ENCODE data around the gene TSPAN9.

Gene TSPAN9

DNA sequence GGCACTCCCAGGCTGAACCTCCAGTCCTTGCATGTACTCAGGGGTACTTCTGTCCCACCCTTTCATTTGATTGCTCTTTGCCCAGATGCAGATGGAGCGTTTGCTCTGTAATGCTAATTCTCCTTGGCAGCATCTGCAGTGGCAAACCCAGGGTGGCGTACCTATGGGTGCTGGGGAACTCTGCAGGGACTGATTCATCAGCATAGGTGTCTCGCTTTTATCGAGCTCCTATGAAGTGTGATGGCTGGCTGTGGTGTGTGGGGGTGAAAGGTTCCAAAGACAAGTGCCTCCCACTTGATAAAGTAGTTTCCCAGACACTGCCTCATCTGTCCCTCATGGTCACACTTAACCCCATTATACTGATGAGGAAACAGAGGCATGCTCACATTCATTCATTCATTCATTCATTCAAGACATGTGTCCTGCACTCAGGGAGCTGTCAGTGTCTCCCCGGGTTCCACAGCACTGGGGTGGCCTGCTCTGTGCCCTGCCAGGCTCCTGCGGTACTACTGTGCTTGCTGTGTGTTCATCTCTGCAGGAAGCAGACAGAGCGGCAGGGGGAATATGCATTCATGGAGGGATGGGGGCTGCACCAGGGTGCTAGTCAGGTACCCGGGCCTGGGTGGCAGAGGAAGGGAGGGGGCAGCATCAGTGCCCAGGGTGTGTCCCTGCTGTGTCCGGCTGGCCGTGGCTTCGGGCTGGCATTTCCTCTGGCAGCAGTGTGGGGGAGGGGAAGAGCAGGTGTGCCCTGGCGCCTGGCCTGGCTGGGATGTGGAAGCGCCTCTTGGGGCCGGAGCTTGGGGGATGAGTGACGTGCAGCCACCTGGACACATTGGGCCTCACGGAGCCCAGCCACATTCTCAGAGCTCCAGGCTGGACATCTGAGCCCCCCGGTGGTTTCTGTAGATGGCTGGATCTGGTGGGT is 110.9 kb downstream of the TSPAN9 start:
- H3K27me3 ChIP-seq (ENCODE audit: low read depth), result no peaks in the 10 kb centered on the region
- H3K4me3 ChIP-seq, result no peak overlapping the region
- H3K4me1 ChIP-seq, result no peaks in the 10 kb centered on the region
- no peak for DNase-seq (ENCODE audit: low spot score in 2 of 2)
- in situ Hi-C loops (cut with MboI; ENCODE audit: low sequenced_read_pairs), result no loop called here
- no peaks in the 10 kb centered on the region for H3K36me3 ChIP-seq (replicated peaks)
- no peaks in the 10 kb centered on the region for H3K9me3 ChIP-seq

- Histone ChIP-seq H3K27me3 (ENCODE audit: low read depth) (no peaks in the 10 kb centered on the region), H3K36me3 (replicated peaks) (no peaks in the 10 kb centered on the region), H3K4me3 (no peak overlapping the region), H3K4me1 (no peaks in the 10 kb centered on the region), H3K9me3 (no peaks in the 10 kb centered on the region)
- DNase-seq (ENCODE audit: low spot score in 2 of 2), result no peak
- in situ Hi-C loops (cut with MboI; ENCODE audit: low sequenced_read_pairs), result no loop called here
Measured at GRCh38 chr12:3189282-3189681, 112.1 kb downstream of the TSPAN9 start.

- in situ Hi-C loops (cut with MboI; ENCODE audit: low sequenced_read_pairs), result no loop called here
- no peak for DNase-seq (ENCODE audit: low spot score in 2 of 2)
- Histone ChIP-seq H3K36me3 (replicated peaks) (no peaks in the 10 kb centered on the region), H3K4me3 (no peak overlapping the region), H3K9me3 (no peaks in the 10 kb centered on the region), H3K4me1 (no peaks in the 10 kb centered on the region), H3K27me3 (ENCODE audit: low read depth) (no peaks in the 10 kb centered on the region)
Measured at GRCh38 chr12:3190101-3190500, 112.9 kb downstream of the TSPAN9 start.

DNA sequence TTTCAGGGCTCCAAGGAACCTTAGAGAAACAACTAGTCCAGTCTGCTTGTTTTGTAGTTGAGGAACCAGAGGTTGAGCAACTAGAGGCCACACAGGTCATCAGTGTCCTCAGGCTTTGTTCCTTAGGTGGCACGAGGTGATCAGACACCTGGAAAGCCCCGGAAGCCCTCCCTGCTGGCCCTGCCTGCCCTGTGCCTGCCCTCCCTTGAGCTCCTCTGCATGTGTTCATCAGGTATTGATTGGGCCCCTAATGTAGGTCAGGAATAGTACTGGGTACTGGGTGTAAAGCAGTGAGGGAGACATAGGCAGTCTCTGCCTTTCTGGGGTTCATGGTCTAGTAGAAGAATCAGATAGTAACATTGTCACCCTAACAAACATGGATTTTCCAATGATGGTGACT is 114.3 kb downstream of the TSPAN9 start:
- in situ Hi-C loops (cut with MboI; ENCODE audit: low sequenced_read_pairs), result no loop called here
- Histone ChIP-seq H3K9me3 (no peaks in the 10 kb centered on the region), H3K36me3 (replicated peaks) (no peaks in the 10 kb centered on the region), H3K4me3 (no peak overlapping the region), H3K4me1 (no peaks in the 10 kb centered on the region), H3K27me3 (ENCODE audit: low read depth) (no peaks in the 10 kb centered on the region)
- DNase-seq (ENCODE audit: low spot score in 2 of 2), result no peak

DNA sequence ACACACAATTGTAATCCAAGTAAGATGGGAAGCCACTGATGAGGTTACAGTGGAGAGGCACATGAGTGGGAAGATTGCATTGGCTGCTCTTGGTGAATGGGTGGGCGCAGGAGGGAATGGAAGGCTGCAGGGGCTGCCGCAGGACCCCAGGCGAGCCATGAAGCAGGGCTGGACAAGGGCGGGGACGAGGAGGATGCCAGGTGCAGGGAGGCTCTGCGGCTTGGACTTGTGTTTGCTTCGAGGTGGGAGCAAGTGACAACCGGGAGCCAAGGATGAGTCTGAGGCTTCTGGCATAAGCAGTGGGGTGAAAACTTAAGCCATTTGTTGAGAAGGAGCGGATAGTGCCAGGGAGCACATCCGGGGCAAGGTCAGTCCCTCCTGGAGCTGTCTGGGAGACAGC is 115.0 kb downstream of the TSPAN9 start:
- H3K9me3 ChIP-seq, result no peaks in the 10 kb centered on the region
- H3K27me3 ChIP-seq (ENCODE audit: low read depth), result no peaks in the 10 kb centered on the region
- H3K36me3 ChIP-seq (replicated peaks), result no peaks in the 10 kb centered on the region
- in situ Hi-C loops (cut with MboI; ENCODE audit: low sequenced_read_pairs), result no loop called here
- no peak for DNase-seq (ENCODE audit: low spot score in 2 of 2)
- no peak overlapping the region for H3K4me3 ChIP-seq
- no peaks in the 10 kb centered on the region for H3K4me1 ChIP-seq

DNA sequence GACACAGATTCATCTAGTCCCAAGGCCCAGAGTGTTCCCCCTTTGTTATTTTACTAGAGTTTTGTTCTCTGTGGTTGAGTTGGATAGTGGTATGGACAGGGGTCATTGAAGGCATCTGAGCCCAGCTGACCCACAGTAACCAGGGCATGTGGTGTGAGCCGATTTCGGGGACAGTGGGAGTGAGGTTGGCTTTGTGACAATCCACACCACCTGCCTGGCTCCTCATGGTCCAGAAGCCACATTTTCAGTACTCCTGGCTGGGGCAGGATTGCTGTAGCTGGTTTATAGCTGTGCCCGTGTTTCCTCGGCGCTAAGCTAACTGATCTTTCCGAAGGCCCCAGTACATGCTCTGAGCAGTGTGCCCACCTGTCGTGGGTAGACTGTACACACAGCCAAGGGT is 116.0 kb downstream of the TSPAN9 start:
- Histone ChIP-seq H3K4me3 (no peak overlapping the region), H3K9me3 (no peaks in the 10 kb centered on the region), H3K27me3 (ENCODE audit: low read depth) (no peaks in the 10 kb centered on the region), H3K4me1 (no peaks in the 10 kb centered on the region), H3K36me3 (replicated peaks) (no peaks in the 10 kb centered on the region)
- DNase-seq (ENCODE audit: low spot score in 2 of 2), result no peak
- in situ Hi-C loops (cut with MboI; ENCODE audit: low sequenced_read_pairs), result no loop called here

- no peaks in the 10 kb centered on the region for H3K9me3 ChIP-seq
- no peaks in the 10 kb centered on the region for H3K27me3 ChIP-seq (ENCODE audit: low read depth)
- H3K36me3 ChIP-seq (replicated peaks), result no peaks in the 10 kb centered on the region
- no peaks in the 10 kb centered on the region for H3K4me1 ChIP-seq
- in situ Hi-C loops (cut with MboI; ENCODE audit: low sequenced_read_pairs), result no loop called here
- no peak overlapping the region for H3K4me3 ChIP-seq
- no peak for DNase-seq (ENCODE audit: low spot score in 2 of 2)
Measured at GRCh38 chr12:3193755-3194154, 116.6 kb downstream of the TSPAN9 start.

DNA sequence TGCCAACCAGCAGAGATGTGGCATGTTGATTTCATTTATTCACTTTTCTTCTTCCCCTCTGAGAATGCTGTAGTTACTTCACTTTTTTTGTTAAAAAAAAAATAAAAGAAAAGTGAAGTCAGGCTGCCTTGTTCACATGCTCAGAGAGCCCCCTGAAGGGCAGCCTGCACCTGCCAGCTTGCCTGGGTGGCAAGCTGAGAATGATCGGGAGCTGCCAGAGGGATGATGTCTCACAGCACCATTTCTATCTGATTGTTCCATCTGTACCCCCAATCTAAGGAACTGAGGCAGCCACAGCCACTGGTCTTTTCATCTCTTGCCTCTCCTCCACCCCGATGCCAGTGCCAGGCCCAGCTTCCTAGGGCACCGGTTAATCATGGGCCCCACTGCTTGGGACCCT is 118.2 kb downstream of the TSPAN9 start:
- no peak for DNase-seq (ENCODE audit: low spot score in 2 of 2)
- Histone ChIP-seq H3K27me3 (ENCODE audit: low read depth) (no peaks in the 10 kb centered on the region), H3K4me3 (no peak overlapping the region), H3K36me3 (replicated peaks) (no peaks in the 10 kb centered on the region), H3K9me3 (no peaks in the 10 kb centered on the region), H3K4me1 (no peaks in the 10 kb centered on the region)
- in situ Hi-C loops (cut with MboI; ENCODE audit: low sequenced_read_pairs), result no loop called here

- Histone ChIP-seq H3K27me3 (ENCODE audit: low read depth) (peaks cover 4% of the 10 kb centered on the region; the same call in 1 of the 2 replicates), H3K9me3 (no peaks in the 10 kb centered on the region), H3K4me3 (no peak overlapping the region), H3K4me1 (no peaks in the 10 kb centered on the region), H3K36me3 (replicated peaks) (no peaks in the 10 kb centered on the region)
- no peak for DNase-seq (ENCODE audit: low spot score in 2 of 2)
- in situ Hi-C loops (cut with MboI; ENCODE audit: low sequenced_read_pairs), result no loop called here
Measured at GRCh38 chr12:3195859-3196483, 118.8 kb downstream of the TSPAN9 start.

- in situ Hi-C loops (cut with MboI; ENCODE audit: low sequenced_read_pairs), result no loop called here
- Histone ChIP-seq H3K4me3 (no peak overlapping the region), H3K27me3 (ENCODE audit: low read depth) (peaks cover 7% of the 10 kb centered on the region; the same call in 1 of the 2 replicates), H3K9me3 (no peaks in the 10 kb centered on the region), H3K36me3 (replicated peaks) (no peaks in the 10 kb centered on the region), H3K4me1 (no peaks in the 10 kb centered on the region)
- DNase-seq (ENCODE audit: low spot score in 2 of 2), result no peak
Measured at GRCh38 chr12:3196488-3196887, 119.3 kb downstream of the TSPAN9 start.

DNA sequence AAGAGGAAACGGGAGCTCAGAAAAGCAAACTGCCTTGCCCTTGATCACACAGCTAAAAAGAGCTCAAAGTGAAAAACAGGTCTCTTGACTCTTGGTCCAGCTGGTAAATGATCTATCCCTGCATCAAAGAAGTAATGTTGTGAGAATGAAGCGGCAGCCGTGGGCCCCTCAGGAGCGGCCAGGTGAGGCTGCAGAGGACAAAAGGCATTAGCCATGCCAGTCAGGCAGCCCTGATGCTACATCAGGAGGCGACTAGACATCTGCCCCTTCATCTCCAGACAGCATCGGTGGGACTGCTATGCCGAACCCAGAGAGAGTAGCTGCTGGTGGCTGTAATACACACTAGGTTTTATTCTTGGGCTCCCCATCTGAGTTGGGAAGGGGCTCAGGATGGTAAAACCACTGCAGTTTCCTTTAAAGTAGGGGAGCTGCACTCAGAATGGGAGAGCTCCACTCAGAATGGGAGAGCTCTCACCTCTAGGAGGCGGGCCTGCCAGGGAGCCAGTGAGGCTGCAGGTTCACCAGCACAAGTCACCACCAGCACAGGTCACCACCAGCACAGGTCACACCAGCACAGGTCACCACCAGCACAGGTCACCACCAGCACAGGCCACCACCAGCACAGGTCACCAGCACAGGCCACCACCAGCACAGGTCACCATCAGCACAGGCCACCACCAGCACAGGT is 120.1 kb downstream of the TSPAN9 start:
- Histone ChIP-seq H3K9me3 (no peaks in the 10 kb centered on the region), H3K4me1 (no peaks in the 10 kb centered on the region), H3K4me3 (no peak overlapping the region), H3K27me3 (ENCODE audit: low read depth) (peaks cover 7% of the 10 kb centered on the region; the same call in 1 of the 2 replicates), H3K36me3 (replicated peaks) (no peaks in the 10 kb centered on the region)
- in situ Hi-C loops (cut with MboI; ENCODE audit: low sequenced_read_pairs), result no loop called here
- no peak for DNase-seq (ENCODE audit: low spot score in 2 of 2)

GRCh38 chr12:3199551-3200031 is 122.4 kb downstream of the TSPAN9 start:
- no peaks in the 10 kb centered on the region for H3K36me3 ChIP-seq (replicated peaks)
- in situ Hi-C loops (cut with MboI; ENCODE audit: low sequenced_read_pairs), result no loop called here
- peaks cover 7% of the 10 kb centered on the region; the same call in 1 of the 2 replicates for H3K27me3 ChIP-seq (ENCODE audit: low read depth)
- H3K4me1 ChIP-seq, result no peaks in the 10 kb centered on the region; the same call in 1 of the 2 replicates
- H3K4me3 ChIP-seq, result peak overlapping the region; percentile 34
- H3K9me3 ChIP-seq, result no peaks in the 10 kb centered on the region
- DNase-seq (ENCODE audit: low spot score in 2 of 2), result no peak

GRCh38 chr12:3200032-3200617 is 122.9 kb downstream of the TSPAN9 start:
- DNase-seq (ENCODE audit: low spot score in 2 of 2), result peak; percentile 48 to 84
- Histone ChIP-seq H3K4me1 (no peaks in the 10 kb centered on the region; the same call in 1 of the 2 replicates), H3K4me3 (peak overlapping the region; percentile 34), H3K9me3 (no peaks in the 10 kb centered on the region), H3K27me3 (ENCODE audit: low read depth) (peaks cover 7% of the 10 kb centered on the region; the same call in 1 of the 2 replicates), H3K36me3 (replicated peaks) (no peaks in the 10 kb centered on the region)
- in situ Hi-C loops (cut with MboI; ENCODE audit: low sequenced_read_pairs), result no loop called here

All from HAP-1 (cell line).